Stimulated activated CD4-positive, alpha-beta T cell treated with anti-CD3 and anti-CD28 coated beads, Interleukin-15, amount 100 ng/mL, for 1 hour (primary cell): Measurements from ENCODE around the gene PRDM5.

Source experiments
- DNase-seq, 2 donors: peaks; one replicate each; pipeline ENCODE4 v3.0.0-alpha.2; 2020; ENCODE audit warnings: low read depth in 1 of 2, low spot score in 1 of 2

The PRDM5 gene

GRCh38 chr4:120714417-120715010 is 208.0 kb downstream of the PRDM5 start:
- no peak for DNase-seq

GRCh38 chr4:120709991-120710390 is 212.5 kb downstream of the PRDM5 start:
- no peak for DNase-seq

- DNase-seq, result no peak
Measured at GRCh38 chr4:120704538-120704937, 218.0 kb downstream of the PRDM5 start.

DNA sequence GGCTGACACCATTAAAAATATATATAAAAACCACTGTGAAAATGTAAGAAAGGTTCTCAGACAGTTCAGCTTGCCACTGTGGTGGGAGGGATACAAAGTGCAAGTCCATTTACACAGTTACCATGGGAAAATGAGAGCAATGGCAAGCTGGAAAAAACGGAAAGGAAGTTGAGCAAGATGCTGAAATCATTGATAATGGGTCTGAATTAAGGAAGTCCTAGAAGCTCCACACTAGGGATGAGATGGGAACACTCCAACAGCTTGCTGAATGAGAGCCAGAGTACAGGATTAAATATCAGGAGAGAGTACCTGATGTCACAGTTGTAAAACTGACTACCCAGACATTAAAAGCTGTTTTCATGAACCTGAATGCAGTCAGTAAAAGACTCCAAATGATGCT is 218.6 kb downstream of the PRDM5 start:
- no peak for DNase-seq

DNA sequence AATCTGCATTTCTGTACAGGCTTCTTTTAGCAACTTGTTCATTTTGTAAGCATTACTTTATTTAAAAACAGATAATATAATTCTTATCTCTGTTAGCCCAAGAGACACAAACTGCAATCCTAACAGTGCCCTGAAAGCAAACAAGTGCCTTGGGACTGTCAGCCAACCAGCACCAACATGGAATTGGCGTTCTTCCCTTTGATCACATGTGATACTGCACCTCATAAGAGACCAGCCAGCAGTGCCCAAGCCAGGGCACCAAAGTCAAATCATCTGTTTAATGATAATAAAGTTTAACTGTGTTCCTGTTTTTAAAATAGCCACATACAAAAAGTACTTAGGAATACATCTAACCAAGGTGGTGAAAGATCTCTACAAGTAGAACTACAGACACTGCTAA is 223.2 kb downstream of the PRDM5 start:
- DNase-seq, result no peak

DNA sequence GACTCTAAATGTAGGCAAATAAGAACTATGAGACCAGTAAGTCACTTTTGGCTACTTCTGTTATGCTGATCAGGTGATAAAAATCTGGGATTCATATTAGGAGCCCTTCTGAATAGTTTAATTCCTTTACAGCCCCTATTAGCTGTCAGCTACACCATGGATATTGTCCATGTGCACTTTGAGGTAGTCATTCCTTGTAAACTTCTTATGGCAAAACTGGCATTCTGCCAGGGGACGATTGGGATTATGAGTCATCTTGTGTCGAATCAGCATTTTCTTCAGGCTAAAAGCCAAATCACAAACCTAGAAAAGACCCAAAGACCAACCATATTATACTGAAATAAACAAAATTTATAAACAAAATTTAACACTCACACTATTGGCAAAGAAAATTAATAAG is 227.6 kb downstream of the PRDM5 start:
- no peak for DNase-seq

DNA sequence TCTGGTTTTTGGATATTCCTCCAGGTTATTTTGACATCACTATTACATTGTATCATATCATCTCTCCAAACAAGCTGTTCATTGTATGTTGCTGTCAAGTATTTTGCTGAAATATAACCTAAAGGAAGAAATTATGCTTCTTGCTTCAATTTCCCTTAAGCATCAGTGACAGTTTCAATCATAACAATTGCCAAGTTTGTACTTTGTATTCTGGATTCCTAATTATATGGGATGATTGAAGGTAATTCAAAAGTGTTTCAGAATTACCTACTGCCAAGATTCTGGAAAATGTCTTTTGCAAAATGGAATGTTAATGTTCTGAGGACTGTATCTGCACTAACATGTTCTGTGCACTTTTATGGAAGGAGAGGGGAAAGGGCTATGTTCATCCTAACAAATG is 228.7 kb downstream of the PRDM5 start:
- no peak for DNase-seq

DNA sequence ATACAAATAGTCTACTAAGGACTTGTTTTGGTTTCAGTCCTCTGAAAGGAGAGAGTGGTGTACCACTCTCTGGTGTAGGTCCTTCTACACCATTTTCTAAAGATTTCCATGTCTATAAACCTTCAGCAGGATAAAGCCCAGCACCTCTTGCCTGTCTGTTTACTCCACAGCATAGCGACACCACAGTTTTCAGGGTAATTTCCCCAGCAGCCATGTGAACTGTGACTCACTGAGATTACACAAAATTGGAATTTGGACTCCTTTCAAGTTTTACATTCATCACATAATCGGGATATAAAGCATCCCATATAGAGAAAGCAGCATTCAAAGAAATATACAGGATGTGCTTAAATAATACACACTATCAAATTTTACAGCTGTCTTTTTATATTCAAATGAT is 229.6 kb downstream of the PRDM5 start:
- DNase-seq, result no peak

DNA sequence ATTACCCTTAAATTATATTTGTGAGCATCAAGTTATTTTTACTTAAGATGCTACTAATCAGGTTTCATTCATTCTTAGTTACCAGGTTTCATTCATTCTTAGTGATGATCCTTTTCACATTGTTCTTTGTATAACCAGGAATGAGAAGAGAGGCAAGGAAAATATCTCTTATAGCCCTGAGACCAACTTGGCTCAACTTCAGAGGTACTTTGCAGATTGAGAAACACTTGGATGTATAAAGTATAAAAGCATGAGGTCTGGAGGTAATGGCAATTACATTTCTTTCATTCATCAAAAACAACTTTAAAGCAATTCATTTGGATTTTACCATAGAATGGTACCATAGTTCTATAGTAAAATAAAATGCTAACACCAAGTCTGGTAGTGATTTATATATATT is 231.0 kb downstream of the PRDM5 start:
- DNase-seq, result no peak

DNA sequence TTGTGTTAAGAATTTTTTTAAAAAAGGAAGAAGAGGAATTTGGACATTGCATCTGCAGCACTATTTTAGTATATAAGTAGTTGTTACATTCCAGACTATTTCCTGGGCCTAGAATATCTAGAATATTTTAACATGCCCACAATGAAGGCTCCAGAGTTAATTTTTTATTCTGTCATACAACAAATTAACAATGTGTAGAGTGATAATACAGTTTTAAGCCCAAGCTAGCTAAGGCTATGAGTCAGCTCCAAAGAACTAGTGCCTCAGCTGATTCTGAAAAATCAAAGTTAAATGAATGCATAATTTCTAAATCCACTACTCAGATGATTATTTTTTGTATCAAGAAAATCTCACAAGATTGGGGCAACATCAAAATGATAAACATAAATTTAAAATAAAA is 231.4 kb downstream of the PRDM5 start:
- DNase-seq, result no peak

- no peak for DNase-seq
Measured at GRCh38 chr4:120688791-120689190, 233.7 kb downstream of the PRDM5 start.

GRCh38 chr4:120685756-120686278 is 236.7 kb downstream of the PRDM5 start:
- DNase-seq, result no peak

- no peak for DNase-seq
Measured at GRCh38 chr4:120683897-120684540, 238.5 kb downstream of the PRDM5 start.

DNA sequence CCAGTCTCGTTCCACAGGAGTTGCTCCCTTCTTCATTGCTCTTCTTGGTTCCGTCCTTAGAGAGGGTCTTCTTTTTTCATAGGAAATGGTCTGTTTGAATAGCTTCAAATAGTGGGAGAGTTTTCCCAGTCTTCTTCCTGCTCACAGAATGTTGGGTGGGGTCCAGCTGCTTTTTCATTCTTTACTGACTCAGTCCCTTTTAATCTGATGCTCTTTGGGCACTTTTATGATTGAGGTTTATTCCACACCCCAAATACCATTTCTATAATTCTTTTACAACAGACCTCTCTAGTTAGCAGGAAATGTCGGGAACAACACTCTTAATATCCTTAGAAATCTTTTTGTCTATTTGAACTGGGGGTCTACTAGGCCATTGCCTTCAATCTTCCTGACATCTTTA is 239.5 kb downstream of the PRDM5 start:
- DNase-seq, result no peak

GRCh38 chr4:120680647-120681228 is 241.8 kb downstream of the PRDM5 start:
- no peak for DNase-seq

GRCh38 chr4:120673696-120674095 is 248.8 kb downstream of the PRDM5 start:
- DNase-seq, result no peak

DNA sequence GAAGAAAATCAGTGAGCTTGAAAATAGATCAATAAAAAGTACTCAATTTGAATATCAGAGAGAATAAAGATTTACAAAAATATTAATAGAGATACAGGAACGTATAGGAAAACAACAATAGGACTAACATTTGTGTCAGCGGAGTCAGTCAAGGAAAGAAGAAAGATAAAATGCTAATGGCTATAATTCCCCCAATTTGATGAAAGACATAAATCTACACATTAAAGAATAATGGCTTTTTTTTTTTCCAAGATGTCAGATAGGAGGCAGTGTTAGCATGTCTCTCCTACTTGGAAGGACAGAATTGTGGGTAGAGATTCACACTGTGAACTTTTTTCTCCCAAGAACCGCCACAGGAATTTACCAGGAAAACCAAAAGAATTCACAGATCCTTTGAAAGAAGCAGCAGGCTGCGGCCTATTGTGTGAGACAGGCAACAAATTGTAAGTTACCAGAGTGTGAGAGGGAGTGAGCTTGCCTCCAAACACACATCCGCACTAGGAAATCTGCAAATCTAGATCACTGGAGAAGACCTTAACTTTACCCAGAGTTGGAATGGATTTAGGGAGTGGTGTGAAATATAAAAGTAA is 249.9 kb downstream of the PRDM5 start:
- DNase-seq, result no peak

- DNase-seq, result no peak
Measured at GRCh38 chr4:120672076-120672475, 250.4 kb downstream of the PRDM5 start.

GRCh38 chr4:120671538-120671937 is 251.0 kb downstream of the PRDM5 start:
- no peak for DNase-seq

DNA sequence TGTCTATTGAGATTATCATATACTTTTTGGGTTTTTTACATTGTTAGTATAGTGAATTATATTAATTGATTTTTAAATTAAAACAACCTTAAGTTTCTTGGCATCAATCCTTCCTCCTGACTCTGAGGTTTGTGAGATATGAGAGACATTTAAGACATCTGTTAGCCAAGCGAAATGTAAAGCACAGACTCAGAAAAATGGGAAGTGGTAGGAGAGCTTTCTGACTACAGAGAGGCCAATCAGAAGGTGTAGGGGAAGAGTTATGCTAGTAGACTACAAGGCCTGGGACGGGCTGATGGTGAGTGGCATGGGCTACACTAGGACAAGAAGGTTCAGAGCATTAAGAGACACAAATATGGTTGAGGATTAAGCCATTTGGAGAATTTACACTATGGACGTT is 255.4 kb downstream of the PRDM5 start:
- DNase-seq, result no peak

- no peak for DNase-seq
Measured at GRCh38 chr4:120664851-120665250, 257.7 kb downstream of the PRDM5 start.

- no peak for DNase-seq
Measured at GRCh38 chr4:120659616-120660170, 262.8 kb downstream of the PRDM5 start.
